ENCODE measurements around the gene C22orf23.

C22orf23 gene

DNA sequence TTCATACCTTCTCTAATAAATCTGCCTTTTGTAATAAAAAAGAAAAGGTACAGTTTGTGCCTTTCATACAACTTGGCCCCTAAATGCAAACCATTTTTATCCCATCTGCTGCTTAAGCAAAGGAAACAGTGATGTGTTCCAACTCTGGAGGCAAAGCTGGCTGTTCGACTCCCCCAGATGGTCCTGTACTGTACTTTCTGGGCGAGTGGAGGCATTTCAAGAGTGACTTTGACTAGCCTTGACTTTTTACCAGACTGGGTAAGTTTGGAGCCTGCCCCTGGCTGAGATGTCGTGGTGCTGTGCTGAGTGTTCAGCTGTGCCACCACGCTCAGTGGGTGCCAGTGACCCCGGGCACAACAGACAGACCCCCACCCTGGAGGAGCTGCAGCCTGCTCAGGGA, 37.1 kb downstream of the C22orf23 start:
- Histone ChIP-seq H3K9ac (ENCODE audit: low read length) (no peak overlapping the region), H3K4me1 (ENCODE audit: control insufficient read depth, low read depth, low read length) (no peaks in the 10 kb centered on the region), H3K4me3 (ENCODE audit: low read length) (no peak overlapping the region), H3K9me3 (ENCODE audit: control insufficient read depth, low read depth, low read length) (no peaks in the 10 kb centered on the region), H3K27me3 (ENCODE audit: control insufficient read depth, insufficient read depth, low read length) (no peaks in the 10 kb centered on the region), H3K27ac (ENCODE audit: low read length) (no peak overlapping the region), H3K36me3 (ENCODE audit: control insufficient read depth, low read depth, low read length) (peaks cover 20% of the 10 kb centered on the region)

GRCh38 chr22:37913233-37913721, 40.1 kb downstream of the C22orf23 start:
- Histone ChIP-seq H3K9me3 (ENCODE audit: control insufficient read depth, low read depth, low read length) (no peaks in the 10 kb centered on the region), H3K27ac (ENCODE audit: low read length) (no peak overlapping the region), H3K36me3 (ENCODE audit: control insufficient read depth, low read depth, low read length) (peaks cover 12% of the 10 kb centered on the region), H3K4me1 (ENCODE audit: control insufficient read depth, low read depth, low read length) (no peaks in the 10 kb centered on the region), H3K9ac (ENCODE audit: low read length) (no peak overlapping the region), H3K27me3 (ENCODE audit: control insufficient read depth, insufficient read depth, low read length) (no peaks in the 10 kb centered on the region), H3K4me3 (ENCODE audit: low read length) (no peak overlapping the region)

- Histone ChIP-seq H3K9ac (ENCODE audit: low read length) (no peak overlapping the region), H3K36me3 (ENCODE audit: control insufficient read depth, low read depth, low read length) (peaks cover 9% of the 10 kb centered on the region), H3K9me3 (ENCODE audit: control insufficient read depth, low read depth, low read length) (no peaks in the 10 kb centered on the region), H3K4me1 (ENCODE audit: control insufficient read depth, low read depth, low read length) (no peaks in the 10 kb centered on the region), H3K27me3 (ENCODE audit: control insufficient read depth, insufficient read depth, low read length) (no peaks in the 10 kb centered on the region), H3K27ac (ENCODE audit: low read length) (no peak overlapping the region), H3K4me3 (ENCODE audit: low read length) (no peak overlapping the region)
Observed at GRCh38 chr22:37912171-37912570, 41.2 kb downstream of the C22orf23 start.

DNA sequence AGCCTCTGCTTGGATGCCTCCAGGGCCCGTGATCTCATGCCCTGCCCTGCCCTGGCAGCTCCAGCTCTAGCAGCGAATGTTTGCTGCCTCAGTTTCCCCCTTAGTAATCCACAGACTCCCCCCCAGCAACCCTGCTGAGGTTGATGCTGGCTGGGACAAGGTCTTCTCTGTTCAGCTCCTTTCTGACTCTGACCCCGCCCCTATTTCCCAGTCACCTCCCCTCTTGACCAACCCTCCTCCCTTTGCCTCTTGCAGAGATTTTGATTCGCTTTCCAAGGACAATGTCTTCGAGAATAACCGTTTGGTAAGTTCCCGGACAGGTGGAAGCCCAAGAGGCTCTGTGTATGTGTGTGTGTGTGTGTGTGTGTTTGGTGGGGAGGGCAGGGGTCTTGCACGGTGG, 41.7 kb downstream of the C22orf23 start:
- no peaks in the 10 kb centered on the region for H3K4me1 ChIP-seq (ENCODE audit: control insufficient read depth, low read depth, low read length)
- H3K9ac ChIP-seq (ENCODE audit: low read length), result no peak overlapping the region
- H3K27ac ChIP-seq (ENCODE audit: low read length), result no peak overlapping the region
- H3K27me3 ChIP-seq (ENCODE audit: control insufficient read depth, insufficient read depth, low read length), result no peaks in the 10 kb centered on the region
- H3K36me3 ChIP-seq (ENCODE audit: control insufficient read depth, low read depth, low read length), result peaks cover 9% of the 10 kb centered on the region
- H3K9me3 ChIP-seq (ENCODE audit: control insufficient read depth, low read depth, low read length), result no peaks in the 10 kb centered on the region
- no peak overlapping the region for H3K4me3 ChIP-seq (ENCODE audit: low read length)

GRCh38 chr22:37910890-37911672, 42.3 kb downstream of the C22orf23 start:
- Histone ChIP-seq H3K4me1 (ENCODE audit: control insufficient read depth, low read depth, low read length) (no peaks in the 10 kb centered on the region), H3K9me3 (ENCODE audit: control insufficient read depth, low read depth, low read length) (no peaks in the 10 kb centered on the region), H3K27ac (ENCODE audit: low read length) (no peak overlapping the region), H3K4me3 (ENCODE audit: low read length) (no peak overlapping the region), H3K27me3 (ENCODE audit: control insufficient read depth, insufficient read depth, low read length) (no peaks in the 10 kb centered on the region), H3K9ac (ENCODE audit: low read length) (no peak overlapping the region), H3K36me3 (ENCODE audit: control insufficient read depth, low read depth, low read length) (peaks cover 5% of the 10 kb centered on the region)

DNA sequence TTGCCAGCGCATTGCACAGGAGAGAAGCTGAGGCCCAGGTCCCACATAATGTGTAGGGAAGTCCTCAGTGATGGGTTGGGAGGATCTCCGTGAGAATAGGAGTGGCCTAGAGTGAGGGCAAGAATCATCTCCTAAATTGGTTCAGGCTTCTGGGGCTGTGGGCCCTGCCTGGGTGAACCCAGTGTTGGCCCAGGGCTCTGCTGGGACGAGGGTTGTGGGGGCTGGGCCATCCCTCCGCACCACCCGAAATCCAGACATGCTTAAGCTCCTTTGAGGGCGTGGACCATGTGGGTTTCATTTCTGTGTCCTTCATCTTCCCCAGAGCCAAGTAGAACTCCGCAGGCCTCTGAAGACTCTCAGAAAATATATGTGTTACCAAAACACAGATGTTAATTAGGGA, 43.6 kb downstream of the C22orf23 start:
- Histone ChIP-seq H3K27me3 (ENCODE audit: control insufficient read depth, insufficient read depth, low read length) (no peaks in the 10 kb centered on the region), H3K9ac (ENCODE audit: low read length) (no peak overlapping the region), H3K4me3 (ENCODE audit: low read length) (no peak overlapping the region), H3K36me3 (ENCODE audit: control insufficient read depth, low read depth, low read length) (peaks cover 3% of the 10 kb centered on the region), H3K9me3 (ENCODE audit: control insufficient read depth, low read depth, low read length) (no peaks in the 10 kb centered on the region), H3K4me1 (ENCODE audit: control insufficient read depth, low read depth, low read length) (peaks cover 7% of the 10 kb centered on the region), H3K27ac (ENCODE audit: low read length) (no peak overlapping the region)

DNA sequence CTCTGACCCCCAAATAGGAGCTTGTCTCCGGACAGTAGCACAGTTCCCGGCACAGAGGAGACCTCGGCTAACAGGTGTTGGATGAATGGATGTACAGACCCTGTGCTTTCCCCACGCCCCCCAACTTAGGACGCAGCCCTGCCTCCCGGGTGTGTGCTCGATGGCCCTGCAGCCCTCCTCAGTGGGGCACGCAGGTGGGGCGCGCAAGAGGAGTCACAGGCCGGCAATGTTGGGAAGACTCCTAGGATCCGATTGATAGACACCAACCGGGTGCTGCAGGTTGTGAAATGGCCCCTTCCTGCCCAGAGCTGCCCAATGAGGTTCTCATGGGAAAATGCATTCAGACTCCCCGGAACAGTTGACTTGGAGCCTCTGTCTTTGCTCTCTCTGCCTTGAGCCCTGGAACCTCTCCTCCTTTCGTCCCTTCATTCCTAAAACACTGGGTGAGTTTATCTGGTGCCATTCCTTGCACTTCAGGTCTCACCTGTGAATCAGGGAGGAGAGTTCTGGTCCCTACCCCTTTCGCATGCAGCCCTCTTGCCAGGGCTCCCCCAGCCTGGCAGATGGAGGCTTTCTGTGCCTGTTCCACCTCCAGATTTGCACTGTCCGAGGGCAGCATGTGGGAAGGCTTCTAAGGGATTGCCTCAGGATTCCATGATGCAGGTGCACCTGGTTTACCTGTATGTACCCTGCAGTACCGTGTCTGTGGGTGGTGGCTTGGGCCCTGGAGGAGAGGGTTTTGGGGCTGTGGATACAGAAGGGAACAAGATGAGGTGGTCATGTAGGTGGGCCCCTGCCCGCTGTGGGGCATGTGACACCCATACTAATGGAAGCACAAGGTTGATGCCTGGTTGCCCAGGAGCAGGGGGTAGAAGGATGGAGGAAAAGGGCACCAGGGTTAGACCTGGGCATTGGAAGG, 46.1 kb downstream of the C22orf23 start:
- Histone ChIP-seq H3K4me1 (ENCODE audit: control insufficient read depth, low read depth, low read length) (peaks cover 7% of the 10 kb centered on the region), H3K9me3 (ENCODE audit: control insufficient read depth, low read depth, low read length) (no peaks in the 10 kb centered on the region), H3K27me3 (ENCODE audit: control insufficient read depth, insufficient read depth, low read length) (no peaks in the 10 kb centered on the region), H3K36me3 (ENCODE audit: control insufficient read depth, low read depth, low read length) (no peaks in the 10 kb centered on the region), H3K9ac (ENCODE audit: low read length) (no peak overlapping the region), H3K4me3 (ENCODE audit: low read length) (peak overlapping the region; percentile 52), H3K27ac (ENCODE audit: low read length) (no peak overlapping the region)

DNA sequence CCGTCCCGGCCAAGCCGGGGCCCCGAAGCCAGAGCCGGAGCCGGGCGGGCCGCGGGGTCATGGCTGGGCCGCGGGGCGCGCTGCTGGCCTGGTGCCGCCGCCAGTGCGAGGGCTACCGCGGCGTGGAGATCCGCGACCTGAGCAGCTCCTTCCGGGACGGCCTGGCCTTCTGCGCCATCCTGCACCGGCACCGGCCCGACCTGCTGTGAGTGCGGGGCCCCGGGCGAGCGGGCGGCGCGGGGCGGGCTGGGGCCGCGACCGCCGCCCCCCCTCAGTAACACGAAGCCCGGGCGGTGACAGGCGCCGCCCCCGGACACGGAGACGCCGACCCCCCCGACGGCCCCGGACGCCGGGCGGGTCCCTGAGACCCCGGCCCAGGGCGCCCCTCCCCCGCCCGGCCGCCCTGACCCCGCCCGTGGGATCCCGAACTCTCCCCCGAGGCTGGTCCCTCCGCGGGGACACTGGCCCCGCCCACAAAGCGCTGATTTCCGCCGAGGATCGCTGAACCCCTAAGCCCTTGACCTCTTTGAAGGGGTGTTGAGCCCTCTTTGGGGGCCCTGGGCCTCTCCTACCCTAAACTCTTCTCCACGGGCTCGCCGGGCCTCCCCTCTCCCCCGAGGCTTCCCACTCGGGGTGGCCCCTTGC, 46.9 kb downstream of the C22orf23 start:
- no peaks in the 10 kb centered on the region for H3K36me3 ChIP-seq (ENCODE audit: control insufficient read depth, low read depth, low read length)
- peaks cover 7% of the 10 kb centered on the region for H3K4me1 ChIP-seq (ENCODE audit: control insufficient read depth, low read depth, low read length)
- H3K9me3 ChIP-seq (ENCODE audit: control insufficient read depth, low read depth, low read length), result no peaks in the 10 kb centered on the region
- H3K4me3 ChIP-seq (ENCODE audit: low read length), result peak overlapping the region; percentile 52
- no peaks in the 10 kb centered on the region for H3K27me3 ChIP-seq (ENCODE audit: control insufficient read depth, insufficient read depth, low read length)
- H3K27ac ChIP-seq (ENCODE audit: low read length), result no peak overlapping the region
- H3K9ac ChIP-seq (ENCODE audit: low read length), result no peak overlapping the region

- H3K27me3 ChIP-seq (ENCODE audit: control insufficient read depth, insufficient read depth, low read length), result no peaks in the 10 kb centered on the region
- peak within 1 kb of the TSS; percentile 52 for H3K4me3 ChIP-seq (ENCODE audit: low read length)
- H3K36me3 ChIP-seq (ENCODE audit: control insufficient read depth, low read depth, low read length), result no peaks in the 10 kb centered on the region
- H3K4me1 ChIP-seq (ENCODE audit: control insufficient read depth, low read depth, low read length), result peaks cover 7% of the 10 kb centered on the region
- no peaks in the 10 kb centered on the region for H3K9me3 ChIP-seq (ENCODE audit: control insufficient read depth, low read depth, low read length)
- H3K27ac ChIP-seq (ENCODE audit: low read length), result no peak within 1 kb of the TSS
- H3K9ac ChIP-seq (ENCODE audit: low read length), result peak within 1 kb of the TSS; percentile 56
Observed at GRCh38 chr22:37905534-37906363, 47.7 kb downstream of the C22orf23 start, which contains the start of gene MICALL1. Gene MICALL1, plus strand, starts transcription at chr22:37906297. Its CDS starts 126 bp downstream, at chr22:37906423.

- Histone ChIP-seq H3K9me3 (ENCODE audit: control insufficient read depth, low read depth, low read length) (no peaks in the 10 kb centered on the region), H3K36me3 (ENCODE audit: control insufficient read depth, low read depth, low read length) (no peaks in the 10 kb centered on the region), H3K9ac (ENCODE audit: low read length) (no peak overlapping the region), H3K4me1 (ENCODE audit: control insufficient read depth, low read depth, low read length) (peaks cover 7% of the 10 kb centered on the region), H3K4me3 (ENCODE audit: low read length) (peak overlapping the region; percentile 52), H3K27ac (ENCODE audit: low read length) (no peak overlapping the region), H3K27me3 (ENCODE audit: control insufficient read depth, insufficient read depth, low read length) (no peaks in the 10 kb centered on the region)
Observed at GRCh38 chr22:37904572-37905533, 48.5 kb downstream of the C22orf23 start.
